CD1c-positive myeloid dendritic cell (primary cell): ENCODE results near the gene VPS29.

ENCODE experiments used
- DNase-seq: peaks from one replicate; pipeline ENCODE4 v3.0.0-alpha.2; 2016; ENCODE audit errors: extremely low spot score

Gene VPS29

GRCh38 chr12:110444455-110444854 lies 57.5 kb downstream of the VPS29 start:
- peak; percentile 5 for DNase-seq
